GM19043 (cell line): Measurements from ENCODE around the gene LRRC8D.

ENCODE experiments used
- ATAC-seq: cut with Tn5 transposase; IDR thresholded peaks from one replicate; pipeline ENCODE4 v1.9.1; 2021; ENCODE audit warnings: low read depth; ENCODE audit not compliant: unreplicated experiment

Gene LRRC8D

DNA sequence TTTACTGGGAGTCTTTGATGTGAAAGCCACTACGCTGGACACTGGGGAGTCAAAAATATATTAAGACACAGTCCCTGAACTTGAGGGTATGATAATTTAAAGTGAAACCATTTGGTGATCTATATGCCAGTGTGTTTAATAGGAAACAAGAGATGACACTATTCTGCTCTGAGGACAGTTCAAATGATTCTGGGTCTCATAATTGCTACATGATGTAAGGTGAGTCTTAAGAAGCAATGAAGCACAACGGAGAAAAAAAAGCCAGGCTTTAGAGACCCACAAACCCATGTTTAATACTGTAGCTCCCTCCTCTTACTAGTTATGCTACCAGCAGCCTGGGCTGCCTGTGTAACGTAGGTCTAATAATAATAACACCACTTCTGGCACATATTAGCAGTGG, 14.2 kb upstream of the LRRC8D start:
- ATAC-seq, result no peak

DNA sequence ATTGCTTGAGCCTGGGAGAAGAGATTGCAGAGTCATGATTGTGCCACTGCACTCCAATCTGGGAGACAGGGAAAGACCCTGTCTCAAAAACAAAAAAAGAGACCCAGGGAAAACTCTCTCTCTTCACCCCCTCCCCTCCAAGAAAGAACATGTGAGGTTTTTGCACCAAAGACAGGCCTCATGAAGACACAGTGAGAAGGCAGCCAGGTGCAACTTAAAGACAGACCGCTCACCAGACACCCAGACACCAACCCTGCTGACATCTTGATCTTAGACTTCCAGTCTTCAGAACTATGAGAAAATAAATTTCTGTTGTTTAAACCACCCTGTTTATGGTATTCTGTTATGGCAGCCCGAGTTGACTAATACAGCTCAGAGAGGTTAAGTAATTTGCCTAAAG, 13.3 kb upstream of the LRRC8D start:
- ATAC-seq, result no peak

- ATAC-seq, result no peak
Observed at GRCh38 chr1:89807983-89808382, 12.8 kb upstream of the LRRC8D start.

GRCh38 chr1:89808441-89809117, 12.3 kb upstream of the LRRC8D start:
- no peak for ATAC-seq

GRCh38 chr1:89809556-89809955, 11.3 kb upstream of the LRRC8D start:
- ATAC-seq, result no peak

GRCh38 chr1:89810302-89810701, 10.5 kb upstream of the LRRC8D start:
- ATAC-seq, result no peak

DNA sequence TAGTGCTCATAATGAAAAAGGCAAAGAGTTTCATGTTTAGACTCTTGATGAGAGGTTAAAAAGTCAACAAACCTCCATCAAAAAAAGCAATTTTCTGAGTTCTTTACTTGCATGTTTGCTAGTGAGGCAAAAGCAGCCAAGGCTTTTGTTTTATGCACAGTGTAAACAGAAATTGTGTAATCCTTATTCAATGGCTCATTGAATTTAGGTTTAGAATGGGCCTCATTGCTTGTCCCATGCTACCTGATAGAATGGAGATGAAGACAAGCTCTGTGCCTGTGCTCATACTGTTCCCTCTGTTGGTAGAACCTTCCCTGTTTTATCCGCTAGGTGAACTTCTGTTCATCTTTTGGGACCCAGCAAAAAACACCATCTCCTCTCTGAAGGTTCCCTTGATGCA, 10.0 kb upstream of the LRRC8D start:
- no peak for ATAC-seq

GRCh38 chr1:89812992-89813391, 7.8 kb upstream of the LRRC8D start:
- ATAC-seq, result no peak

DNA sequence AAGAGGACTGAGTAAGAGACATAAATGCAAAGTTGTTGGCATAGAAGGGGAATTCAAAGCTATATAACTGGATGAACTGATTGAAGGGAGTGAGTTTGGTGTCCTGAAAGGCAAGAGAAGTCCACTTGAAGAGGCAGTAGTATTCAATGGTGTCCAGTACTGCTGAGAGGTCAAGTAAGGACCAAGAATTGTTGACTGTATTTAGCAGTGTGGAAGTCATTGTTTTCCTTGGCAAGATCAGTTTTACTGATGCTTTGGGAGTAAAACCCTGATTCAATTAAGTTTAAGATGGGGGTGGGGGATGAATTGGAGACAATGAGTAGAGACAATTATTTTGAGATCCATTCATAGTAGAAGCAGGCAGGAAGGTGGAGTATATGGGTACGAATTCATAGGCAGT, 5.8 kb upstream of the LRRC8D start:
- no peak for ATAC-seq

DNA sequence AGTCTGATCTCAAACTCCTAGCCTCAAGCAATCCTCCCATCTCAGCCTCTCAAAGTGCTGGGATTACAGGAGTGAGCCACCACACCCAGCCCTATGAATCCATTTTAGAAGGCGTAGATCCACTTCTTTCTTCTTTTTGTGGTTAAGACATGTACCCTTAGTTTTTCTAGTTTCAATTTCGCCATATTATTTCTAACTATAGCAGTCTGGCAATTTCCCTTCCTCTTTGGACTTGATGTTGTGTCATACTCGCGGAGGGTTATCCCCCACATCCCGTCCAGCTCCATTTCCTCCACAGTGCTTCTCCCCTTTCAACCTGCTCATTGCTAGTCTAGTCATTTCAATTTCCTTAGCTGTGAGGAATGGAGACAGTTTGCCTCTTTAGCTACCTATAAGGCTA, 5.2 kb upstream of the LRRC8D start:
- peak; percentile 42 for ATAC-seq

GRCh38 chr1:89816366-89816765, 4.5 kb upstream of the LRRC8D start:
- no peak for ATAC-seq

DNA sequence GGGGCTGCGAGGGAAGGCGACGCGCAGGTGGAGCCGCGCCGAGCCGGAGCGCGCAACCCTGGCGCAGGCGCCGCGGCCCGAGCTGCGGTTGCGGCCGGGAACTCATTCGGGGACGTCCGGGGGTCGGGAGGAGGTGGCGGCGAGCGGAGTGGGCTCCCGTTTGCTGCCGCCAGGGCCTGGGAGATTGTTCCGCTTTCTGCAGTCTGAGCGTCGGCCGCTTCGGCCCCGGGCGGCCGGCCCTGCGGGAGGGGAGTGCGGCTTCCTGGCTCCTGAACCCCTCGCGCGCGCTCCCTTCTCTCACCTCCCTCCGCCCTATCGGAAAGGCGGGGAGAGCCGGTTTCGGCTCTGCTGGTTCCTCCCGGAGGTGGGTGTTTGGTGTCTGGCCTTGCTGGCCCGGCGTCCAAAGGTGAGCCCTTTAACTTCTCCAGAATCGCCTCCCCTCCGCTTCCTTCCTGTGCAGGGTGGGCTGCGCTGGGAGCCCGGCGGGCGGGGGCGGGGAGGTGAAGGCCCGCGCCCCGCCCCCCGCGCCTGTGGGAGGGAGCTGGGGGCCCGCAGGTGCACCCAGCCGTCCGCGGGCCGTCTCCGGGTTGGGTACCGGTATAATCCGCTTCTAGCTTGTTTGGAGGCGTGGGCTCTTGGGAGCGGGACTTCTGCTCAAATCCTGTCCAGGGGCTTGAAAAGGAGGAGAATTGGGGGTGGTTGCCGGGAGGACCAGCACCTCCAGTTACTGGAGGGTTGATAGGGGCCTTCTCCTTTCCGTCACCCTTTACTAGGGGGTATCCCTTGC, 683 bp downstream of the LRRC8D start:
- peak; percentile 43 for ATAC-seq

DNA sequence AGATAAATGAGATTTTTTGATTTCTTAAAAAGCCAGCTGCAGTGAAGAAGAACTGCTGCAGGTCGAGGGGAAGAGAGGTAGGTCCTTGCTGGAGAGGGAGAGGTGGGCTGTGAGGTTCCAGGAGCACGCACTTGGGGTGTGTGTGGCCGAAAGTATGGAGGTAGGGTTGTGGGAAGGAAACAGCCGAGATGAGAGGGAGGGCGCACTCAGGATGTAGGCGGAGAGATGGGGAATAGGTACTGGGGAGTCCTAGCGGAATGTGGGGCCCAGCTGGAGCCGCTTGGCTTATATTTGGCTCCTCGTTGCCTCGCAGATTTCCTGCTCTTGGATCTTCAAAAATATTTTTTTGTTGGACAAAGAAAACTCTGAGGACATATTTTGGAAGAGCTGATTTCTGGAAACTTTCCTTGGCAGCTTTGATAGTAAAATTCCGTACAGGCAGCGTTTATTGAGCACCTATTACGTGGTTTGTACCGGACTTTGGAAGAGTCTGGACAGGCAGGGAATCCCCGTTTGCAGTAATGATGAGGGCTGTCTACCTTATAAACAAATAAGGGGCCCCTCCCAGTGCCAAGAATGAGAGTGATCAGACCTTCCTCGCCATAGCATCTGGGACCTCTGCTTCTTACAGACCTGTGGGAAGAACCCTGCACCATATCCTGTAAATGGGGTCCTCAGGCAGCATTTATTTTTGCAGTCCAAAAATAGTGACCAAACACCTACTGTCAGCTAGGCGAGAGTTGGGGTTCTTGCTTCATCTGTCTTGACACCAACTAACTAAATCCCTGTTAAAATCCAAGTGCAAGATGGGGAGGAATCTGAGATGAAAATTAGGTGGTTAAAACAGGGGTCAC, 1.5 kb downstream of the LRRC8D start:
- ATAC-seq, result no peak

GRCh38 chr1:89822999-89823628, 2.3 kb downstream of the LRRC8D start:
- no peak for ATAC-seq

DNA sequence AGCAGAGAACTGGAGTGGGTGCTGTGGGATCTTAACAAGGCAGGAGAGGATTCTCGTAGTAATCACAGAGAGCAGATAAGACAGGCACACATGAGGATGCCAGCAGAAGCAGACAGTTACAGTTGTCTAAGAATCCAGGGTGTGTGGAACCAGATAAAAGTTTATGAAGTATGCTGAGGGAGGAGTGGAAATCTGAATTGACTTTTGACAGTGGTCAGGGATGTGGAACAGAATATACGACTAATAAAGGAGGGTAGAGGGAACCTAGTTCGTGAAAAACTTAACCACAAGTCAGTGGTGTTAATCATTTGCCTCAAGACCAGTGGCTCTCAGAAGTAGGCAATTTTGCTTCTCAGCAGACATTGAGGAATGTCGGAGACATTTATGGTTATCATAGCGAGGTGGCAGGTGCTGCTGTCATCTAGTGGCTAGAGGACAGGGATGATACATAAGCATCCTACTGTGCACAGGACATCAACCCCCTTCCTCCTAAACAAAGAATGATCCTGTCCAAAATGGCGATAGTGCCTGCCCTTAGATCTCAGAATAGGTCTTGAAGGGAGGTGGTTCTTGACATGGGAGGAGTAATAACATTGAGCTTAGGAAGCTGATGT, 3.0 kb downstream of the LRRC8D start:
- peak; percentile 24 for ATAC-seq

DNA sequence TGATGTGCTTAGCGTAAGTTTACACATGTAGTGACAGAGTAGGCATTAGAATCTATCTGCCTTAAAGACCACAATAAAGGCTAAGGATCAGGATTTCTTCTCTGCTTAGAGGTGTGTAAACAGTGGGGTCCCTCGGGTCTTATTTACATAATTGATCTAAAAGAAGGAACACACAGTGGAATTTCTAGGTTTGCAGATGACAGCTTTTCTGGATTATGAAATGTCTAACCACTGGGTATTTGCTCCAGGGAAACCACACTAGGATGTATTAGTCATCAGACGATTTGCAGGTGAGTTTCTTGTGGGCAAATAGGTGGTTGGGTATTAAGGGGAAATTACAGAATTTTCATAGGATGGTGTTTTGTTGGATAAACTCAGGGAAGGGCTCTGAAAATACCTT, 5.8 kb downstream of the LRRC8D start:
- ATAC-seq, result no peak

GRCh38 chr1:89827330-89827729, 6.5 kb downstream of the LRRC8D start:
- ATAC-seq, result no peak

DNA sequence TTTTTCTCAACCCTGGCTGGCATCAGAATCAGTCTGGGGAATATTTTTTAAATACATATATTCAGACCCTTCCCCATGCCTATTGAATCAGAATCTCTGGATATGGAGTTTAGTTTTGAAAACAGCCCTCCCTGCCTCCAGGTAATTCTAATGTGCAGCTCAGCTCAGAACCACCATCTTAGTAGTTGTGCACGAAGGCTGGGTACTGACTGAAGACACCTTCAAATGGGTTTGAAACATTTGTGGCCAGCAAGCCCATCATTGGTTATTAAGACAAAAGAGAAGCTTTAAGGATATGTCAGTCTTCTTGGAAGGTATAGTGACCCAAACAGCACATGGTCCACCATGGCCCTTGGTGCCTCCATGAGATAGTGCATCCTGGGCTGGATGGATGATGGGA, 7.1 kb downstream of the LRRC8D start:
- ATAC-seq, result no peak

DNA sequence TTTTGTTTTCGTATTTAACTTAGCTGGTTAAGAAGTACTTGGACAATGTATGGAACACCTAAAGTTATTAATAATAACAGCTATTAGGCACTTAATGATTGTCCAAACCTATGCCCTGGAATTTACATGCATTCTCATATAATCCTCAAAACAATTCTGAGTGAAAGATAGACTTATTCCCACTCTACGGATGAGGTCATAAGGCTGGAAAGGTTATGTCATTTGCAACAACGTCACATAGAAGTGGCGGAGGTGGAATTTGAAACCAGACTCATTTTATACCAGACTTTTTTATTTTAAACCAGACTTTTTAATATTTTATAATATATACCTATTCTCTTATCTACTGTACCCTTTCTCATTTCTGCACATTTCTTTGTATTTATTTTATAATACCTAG, 8.4 kb downstream of the LRRC8D start:
- ATAC-seq, result no peak

DNA sequence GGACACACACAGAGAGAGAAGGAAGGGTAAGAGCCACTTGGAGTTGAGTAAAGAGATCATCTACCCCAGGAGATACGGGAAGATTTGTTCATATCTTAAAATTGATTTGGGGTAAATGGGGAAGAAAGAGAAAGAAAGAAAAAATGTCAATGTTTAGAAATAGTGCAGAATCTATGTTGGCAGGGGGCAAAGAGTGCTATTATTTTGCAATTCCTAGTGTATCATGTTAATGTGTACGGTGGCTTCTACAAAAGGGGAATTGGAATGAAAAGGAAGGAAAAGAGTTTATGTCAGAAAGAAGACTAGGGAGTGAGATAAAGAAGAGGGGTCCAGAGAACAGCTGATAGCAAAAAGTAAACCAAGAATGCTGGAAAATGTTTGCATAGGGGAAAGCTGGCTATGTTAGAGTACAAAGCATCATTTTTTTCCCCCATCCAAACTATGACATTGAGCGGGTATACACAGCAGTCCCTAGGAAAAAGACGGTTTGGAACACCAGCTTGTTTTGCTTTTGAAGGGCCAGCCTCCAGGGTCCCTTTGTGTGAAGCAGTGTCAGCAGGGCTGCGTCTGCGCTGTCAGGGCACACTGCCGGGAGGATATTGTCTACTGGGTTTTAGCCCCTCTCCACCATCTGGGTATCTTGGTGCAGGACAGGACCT, 10.8 kb downstream of the LRRC8D start:
- ATAC-seq, result no peak
